Stomach (tissue), 4 donors: Measurements from ENCODE around the gene MAP1S.

ENCODE experiments used
- POLR2AphosphoS5 ChIP-seq, 3 donors: sonication (generic); formaldehyde crosslinking; IDR thresholded peaks; one replicate each; pipeline ENCODE4 v1.6.1; 2016; ENCODE audit warnings: antibody characterized with exemption in 3 of 3
- TF ChIP-seq, protein P1 (sequence below), 7 experiments: fragments of 450-650 bp in 4 of 7; fragments of 200-600 bp in 3 of 7; sonication (generic) in 3 of 7; IDR thresholded peaks; one replicate each; pipeline ENCODE4 v1.5.1; 2016 to 2019; ENCODE audit warnings: antibody characterized with exemption in 7 of 7, control low read depth in 2 of 7, mild to moderate bottlenecking in 1 of 7

DNA sequence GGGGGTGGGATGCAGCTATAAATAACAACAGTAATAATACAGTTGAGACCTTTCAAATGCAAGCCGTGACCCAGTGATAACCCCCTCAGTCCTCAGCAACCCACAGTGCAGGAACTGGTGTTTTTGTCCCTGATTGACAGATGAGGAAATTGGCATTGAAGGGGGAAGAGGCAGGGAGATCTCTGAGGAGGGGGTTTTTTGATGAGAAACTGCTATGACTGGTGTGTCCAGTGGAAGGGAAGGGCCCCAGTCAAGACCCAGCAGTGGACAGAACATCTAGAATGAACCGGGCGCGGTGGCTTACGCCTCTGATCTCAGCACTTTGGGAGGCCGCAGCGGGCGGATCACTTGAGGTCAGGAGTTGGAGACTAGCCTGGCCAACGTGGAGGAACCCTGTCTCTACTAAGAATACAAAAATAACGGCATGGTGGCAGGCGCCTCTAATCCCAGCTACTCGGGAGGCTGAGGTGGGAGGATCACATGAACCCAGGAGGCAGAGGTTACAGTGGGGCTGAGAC is 1.9 kb downstream of the MAP1S start:
- TF ChIP-seq, protein P1, sequence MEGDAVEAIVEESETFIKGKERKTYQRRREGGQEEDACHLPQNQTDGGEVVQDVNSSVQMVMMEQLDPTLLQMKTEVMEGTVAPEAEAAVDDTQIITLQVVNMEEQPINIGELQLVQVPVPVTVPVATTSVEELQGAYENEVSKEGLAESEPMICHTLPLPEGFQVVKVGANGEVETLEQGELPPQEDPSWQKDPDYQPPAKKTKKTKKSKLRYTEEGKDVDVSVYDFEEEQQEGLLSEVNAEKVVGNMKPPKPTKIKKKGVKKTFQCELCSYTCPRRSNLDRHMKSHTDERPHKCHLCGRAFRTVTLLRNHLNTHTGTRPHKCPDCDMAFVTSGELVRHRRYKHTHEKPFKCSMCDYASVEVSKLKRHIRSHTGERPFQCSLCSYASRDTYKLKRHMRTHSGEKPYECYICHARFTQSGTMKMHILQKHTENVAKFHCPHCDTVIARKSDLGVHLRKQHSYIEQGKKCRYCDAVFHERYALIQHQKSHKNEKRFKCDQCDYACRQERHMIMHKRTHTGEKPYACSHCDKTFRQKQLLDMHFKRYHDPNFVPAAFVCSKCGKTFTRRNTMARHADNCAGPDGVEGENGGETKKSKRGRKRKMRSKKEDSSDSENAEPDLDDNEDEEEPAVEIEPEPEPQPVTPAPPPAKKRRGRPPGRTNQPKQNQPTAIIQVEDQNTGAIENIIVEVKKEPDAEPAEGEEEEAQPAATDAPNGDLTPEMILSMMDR (IDR thresholded peaks at IDR 0.05) = no peak
- TF ChIP-seq POLR2AphosphoS5 (IDR thresholded peaks at IDR 0.05) = no peak
